ENCODE data around the gene LHX6. TPM values are rescaled to one million over a fixed set of nuclear protein-coding genes. Genes with fewer than 3 reads are reported as not detected.

Gene LHX6
- total and polyA plus RNA-seq, 2 of the 4 experiments (the other 2 are of a cell fraction), result under 0.01 to 0.05 TPM

DNA sequence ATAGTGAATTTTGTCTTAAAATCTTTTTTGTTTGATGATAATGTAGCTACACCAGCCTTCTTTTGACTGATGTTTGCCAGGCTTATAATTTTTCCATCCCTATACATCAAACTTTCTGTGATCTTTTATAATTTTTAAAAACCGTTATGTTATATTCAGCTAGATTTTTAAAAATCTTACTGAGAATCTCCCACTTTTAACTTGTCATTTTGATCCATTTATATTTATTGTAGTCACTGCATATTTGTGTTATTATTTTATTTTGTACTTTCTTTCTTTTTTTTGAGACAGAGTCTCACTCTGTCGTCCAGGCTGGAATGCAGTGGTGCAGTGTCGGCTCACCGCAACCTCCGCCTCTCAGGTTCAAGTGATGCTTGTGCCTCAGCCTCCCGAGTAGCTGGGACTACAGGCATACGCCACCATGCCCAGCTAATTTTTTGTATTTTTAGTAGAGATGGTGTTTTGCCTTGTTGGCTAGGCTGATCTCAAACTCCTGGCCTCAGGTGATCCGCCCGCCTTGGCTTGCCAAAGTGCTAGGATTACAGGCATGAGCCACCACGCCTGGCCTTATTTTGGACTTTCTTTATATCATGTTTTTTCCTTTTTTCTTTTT lies 48.6 kb upstream of the LHX6 start:
- H3K4me3 ChIP-seq (ENCODE audit: insufficient read depth, low read depth, low read length), result no peak overlapping the region
- peaks cover 26 to 35% of the 10 kb centered on the region in 2 experiments for H3K79me1 ChIP-seq (ENCODE audit: low read depth in 1 of 2, low read length in 2 of 2)
- H3K14ac ChIP-seq (replicated peaks; ENCODE audit: low read depth, low read length), result no peak overlapping the region
- H4K20me1 ChIP-seq (ENCODE audit: insufficient read depth, low read length), result no peaks in the 10 kb centered on the region; the same call in 1 of the 2 replicates
- no peak overlapping the region for H2BK15ac ChIP-seq (ENCODE audit: low read depth, low read length)
- H2AFZ ChIP-seq (replicated peaks; ENCODE audit: low read length, poor library complexity), result no peak overlapping the region
- no peak overlapping the region for H4K91ac ChIP-seq (ENCODE audit: insufficient read depth, low read depth, low read length)
- no peak overlapping the region for H3K4me2 ChIP-seq (ENCODE audit: low read depth, low read length)
- H2BK5ac ChIP-seq (ENCODE audit: low read depth, low read length, poor library complexity, severe bottlenecking), result no peak overlapping the region
- H4K8ac ChIP-seq (ENCODE audit: low read depth in 2 of 2, low read length in 2 of 2), result no peak overlapping the region
- H2AK5ac ChIP-seq (ENCODE audit: low read depth, low read length), result no peak overlapping the region
- TF ChIP-seq RAD21 (IDR thresholded peaks at IDR 0.05; ENCODE audit: low read length) (no peak), CHD1 (IDR thresholded peaks at IDR 0.05; ENCODE audit: low read depth, low read length) (no peak), BHLHE40 (IDR thresholded peaks at IDR 0.05; ENCODE audit: low read depth, low read length) (no peak), SMC3 (IDR thresholded peaks at IDR 0.05; ENCODE audit: low read depth, low read length) (no peak), CTCF (conservative IDR thresholded peaks at IDR 0.05; ENCODE audit: low read depth, low read length) (no peak), MAFK (IDR thresholded peaks at IDR 0.05; ENCODE audit: low read depth, low read length) (no peak), RCOR1 (IDR thresholded peaks at IDR 0.05; ENCODE audit: insufficient replicate concordance, low read length) (no peak), RFX5 (IDR thresholded peaks at IDR 0.05; ENCODE audit: low read depth, low read length) (no peak), MAZ (IDR thresholded peaks at IDR 0.05; ENCODE audit: borderline replicate concordance, low read depth, low read length) (no peak), POLR2A (IDR thresholded peaks at IDR 0.05; ENCODE audit: low read depth, low read length) (no peak), MXI1 (IDR thresholded peaks at IDR 0.05; ENCODE audit: borderline replicate concordance, low read depth, low read length) (no peak), USF2 (IDR thresholded peaks at IDR 0.05; ENCODE audit: low read depth, low read length) (no peak), ELK1 (IDR thresholded peaks at IDR 0.05; ENCODE audit: borderline replicate concordance, low read depth, low read length) (no peak), FOS (IDR thresholded peaks at IDR 0.05; ENCODE audit: low read depth, low read length) (no peak), CEBPB (IDR thresholded peaks at IDR 0.05; ENCODE audit: low read depth, low read length) (no peak)
- H3K56ac ChIP-seq (ENCODE audit: extremely low read depth, insufficient read depth, low read length), result no peak overlapping the region
- no peak overlapping the region for H3K18ac ChIP-seq (ENCODE audit: low read depth, low read length)
- H3K23ac ChIP-seq (ENCODE audit: low read depth, low read length), result no peak overlapping the region
- DNase-seq (no peak), ATAC-seq (ENCODE audit: low read depth) (no peak)
- H3K9me1 ChIP-seq (ENCODE audit: insufficient read depth, low read length), result no peaks in the 10 kb centered on the region
- POLR2A ChIA-PET (ENCODE audit: unreplicated experiment), result no interaction called here
- WGBS, 2 experiments (ENCODE audit: extremely low coverage in 2 of 2, insufficient read length in 1 of 2), result no CpG with 5 or more reads among the region's 10 CpGs
- peaks cover 9% of the 10 kb centered on the region for H3K9me3 ChIP-seq (ENCODE audit: control insufficient read depth, insufficient read depth, low read length)
- no peaks in the 10 kb centered on the region for H3K27me3 ChIP-seq (ENCODE audit: control insufficient read depth, insufficient read depth, low read length)
- H3K27ac ChIP-seq (ENCODE audit: insufficient read depth, low read length), result no peak overlapping the region
- no peak overlapping the region for H4K5ac ChIP-seq (ENCODE audit: low read depth, low read length)
- BruUV-seq (replicated peaks), result no TSS peak
- dilution Hi-C loops (cut with HindIII; ENCODE audit: low sequenced_read_pairs, unreplicated experiment), result no loop called here
- in situ Hi-C loops (cut with MboI; ENCODE audit: low sequenced_read_pairs), result no loop called here
- no peak overlapping the region for H2BK120ac ChIP-seq (ENCODE audit: low read depth, low read length)
- H3K4me1 ChIP-seq (ENCODE audit: control insufficient read depth, insufficient read depth, low read length), result peaks cover 3% of the 10 kb centered on the region; the same call in 1 of the 2 replicates
- peaks cover 10% of the 10 kb centered on the region for H3K36me3 ChIP-seq (ENCODE audit: control insufficient read depth, insufficient read depth, low read length)
- no peak overlapping the region for H2BK20ac ChIP-seq (ENCODE audit: low read depth, low read length)
- H2AK9ac ChIP-seq (replicated peaks; ENCODE audit: low read depth, low read length, poor library complexity), result no peak overlapping the region
- H3K9ac ChIP-seq (ENCODE audit: low read depth, low read length), result no peak overlapping the region
- no peak overlapping the region for H3K4ac ChIP-seq (ENCODE audit: low read depth, low read length)
- intact Hi-C loops (cut with micrococcal nuclease), result no loop called here
- CTCF ChIA-PET, result interaction anchor here (0.7 kb wide), 1 partner anchor 124 kb away, joined by 5 read pairs; no protein-coding TSS in a partner anchor
